DOHH2 (cell line): ENCODE measurements around the gene THEM4.
A peak's percentile ranks its signal among the peaks of the same experiment; 100 is the strongest.
"Not testable (repeated sequence)": the region's sequence is repeated elsewhere in the genome, so short reads cannot be mapped to it uniquely, and the experiment has no call there.

ENCODE experiments used
- H3F3A ChIP-seq: fragments of 200-600 bp; sonication (generic), shearing (Covaris generic); 2 replicates; pipeline ENCODE4 v1.6.0; 2016; ENCODE audit warnings: antibody characterized with exemption, mild to moderate bottlenecking; ENCODE audit not compliant: control insufficient read depth, insufficient read depth
- H3K27ac ChIP-seq: fragments of 200-600 bp; sonication (generic); 2 replicates; pipeline ENCODE4 v1.5.1; 2014; ENCODE audit warnings: low read depth, mild to moderate bottlenecking, low read length, moderate library complexity
- H3K27me3 ChIP-seq: fragments of 200-600 bp; sonication (generic); 2 replicates; pipeline ENCODE4 v1.6.1; 2014; ENCODE audit warnings: mild to moderate bottlenecking, low read length, mixed read lengths; ENCODE audit not compliant: control insufficient read depth
- H3K36me3 ChIP-seq: fragments of 200-600 bp; sonication (generic); 2 replicates; pipeline ENCODE4 v1.6.1; 2014; ENCODE audit warnings: mild to moderate bottlenecking, low read length, moderate library complexity, mixed read lengths; ENCODE audit not compliant: control insufficient read depth
- H3K4me1 ChIP-seq: fragments of 200-600 bp; sonication (generic); 2 replicates; pipeline ENCODE4 v1.6.1; 2014; ENCODE audit warnings: mild to moderate bottlenecking, low read length, mixed read lengths; ENCODE audit not compliant: control insufficient read depth
- H3K4me2 ChIP-seq: fragments of 200-600 bp; sonication (generic); 2 replicates; pipeline ENCODE4 v1.6.0; 2014; ENCODE audit warnings: mild to moderate bottlenecking, low read length, moderate library complexity
- H3K4me3 ChIP-seq: fragments of 200-600 bp; sonication (generic); 2 replicates; pipeline ENCODE4 v1.5.1; 2014; ENCODE audit warnings: mild to moderate bottlenecking, low read length, mixed read lengths
- H3K79me2 ChIP-seq: fragments of 200-600 bp; sonication (generic); 2 replicates; pipeline ENCODE4 v1.6.1; 2014; ENCODE audit warnings: mild to moderate bottlenecking, low read length, mixed read lengths; ENCODE audit not compliant: control insufficient read depth
- H3K9me2 ChIP-seq: fragments of 200-600 bp; sonication (generic); replicated peaks from 2 replicates; pipeline ENCODE4 v1.6.1; 2014; ENCODE audit warnings: mild to moderate bottlenecking, low read length, mixed read lengths; ENCODE audit not compliant: control insufficient read depth
- H3K9me3 ChIP-seq: fragments of 200-600 bp; sonication (generic); 2 replicates; pipeline ENCODE4 v1.6.1; 2014; ENCODE audit warnings: antibody characterized with exemption, low read length, mixed read lengths; ENCODE audit not compliant: control insufficient read depth, insufficient read depth
- H4K20me1 ChIP-seq: fragments of 200-600 bp; sonication (generic); 2 replicates; pipeline ENCODE4 v1.6.0; 2014; ENCODE audit warnings: low read depth, mild to moderate bottlenecking, antibody characterized with exemption, low read length, moderate library complexity; ENCODE audit not compliant: control insufficient read depth, insufficient read depth
- EZH2phosphoT487 ChIP-seq: fragments of 200-600 bp; sonication (generic); IDR thresholded peaks from 2 replicates; pipeline ENCODE4 v1.6.1; 2017; ENCODE audit warnings: borderline replicate concordance, mild to moderate bottlenecking, antibody characterized with exemption, low read length, moderate library complexity, mixed read lengths
- TF ChIP-seq, protein P1 (sequence below): fragments of 200-600 bp; sonication (generic); IDR thresholded peaks from one replicate; pipeline ENCODE4 v1.5.1; 2014; ENCODE audit warnings: antibody characterized with exemption, mild to moderate bottlenecking, low read depth, low read length; ENCODE audit not compliant: poor library complexity, severe bottlenecking

THEM4 gene

DNA sequence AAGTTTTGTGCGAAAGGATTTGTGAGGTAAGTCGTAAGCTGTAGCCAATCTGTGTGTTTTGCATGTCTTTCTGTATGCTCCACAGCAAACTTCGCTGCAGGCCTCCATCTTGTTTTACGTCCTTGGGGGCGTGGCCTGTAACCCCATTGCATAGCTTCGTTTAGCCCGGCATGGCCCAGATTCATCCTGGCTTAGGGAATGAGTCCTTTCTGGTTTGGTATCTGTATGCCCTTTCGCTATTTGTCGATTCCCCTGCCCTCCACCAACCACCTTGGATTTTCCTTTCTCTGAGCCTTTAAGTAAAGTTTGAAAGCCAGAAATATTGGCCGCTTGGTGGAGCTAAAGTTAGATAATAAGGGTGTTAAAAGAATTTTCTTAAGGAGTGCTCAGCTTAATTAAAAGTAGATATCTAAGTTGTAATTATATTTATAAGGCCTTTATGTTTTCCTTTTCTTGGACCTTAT is 1.1 kb downstream of the THEM4 start:
- no peaks in the 10 kb centered on the region for H3K27me3 ChIP-seq
- peaks cover 10% of the 10 kb centered on the region; the same call in 1 of the 2 replicates for H3F3A ChIP-seq
- no peaks in the 10 kb centered on the region for H3K9me2 ChIP-seq
- peaks cover 29% of the 10 kb centered on the region for H3K4me1 ChIP-seq
- H3K79me2 ChIP-seq = peaks cover 57% of the 10 kb centered on the region
- peak overlapping the region; percentile 51 for H3K27ac ChIP-seq
- H3K9me3 ChIP-seq = peaks cover 13% of the 10 kb centered on the region
- peaks cover 47% of the 10 kb centered on the region for H3K36me3 ChIP-seq
- peak overlapping the region; percentile 73 for H3K4me2 ChIP-seq
- no peaks in the 10 kb centered on the region for H4K20me1 ChIP-seq
- peak overlapping the region; percentile 77 for H3K4me3 ChIP-seq
- TF ChIP-seq, protein P1, sequence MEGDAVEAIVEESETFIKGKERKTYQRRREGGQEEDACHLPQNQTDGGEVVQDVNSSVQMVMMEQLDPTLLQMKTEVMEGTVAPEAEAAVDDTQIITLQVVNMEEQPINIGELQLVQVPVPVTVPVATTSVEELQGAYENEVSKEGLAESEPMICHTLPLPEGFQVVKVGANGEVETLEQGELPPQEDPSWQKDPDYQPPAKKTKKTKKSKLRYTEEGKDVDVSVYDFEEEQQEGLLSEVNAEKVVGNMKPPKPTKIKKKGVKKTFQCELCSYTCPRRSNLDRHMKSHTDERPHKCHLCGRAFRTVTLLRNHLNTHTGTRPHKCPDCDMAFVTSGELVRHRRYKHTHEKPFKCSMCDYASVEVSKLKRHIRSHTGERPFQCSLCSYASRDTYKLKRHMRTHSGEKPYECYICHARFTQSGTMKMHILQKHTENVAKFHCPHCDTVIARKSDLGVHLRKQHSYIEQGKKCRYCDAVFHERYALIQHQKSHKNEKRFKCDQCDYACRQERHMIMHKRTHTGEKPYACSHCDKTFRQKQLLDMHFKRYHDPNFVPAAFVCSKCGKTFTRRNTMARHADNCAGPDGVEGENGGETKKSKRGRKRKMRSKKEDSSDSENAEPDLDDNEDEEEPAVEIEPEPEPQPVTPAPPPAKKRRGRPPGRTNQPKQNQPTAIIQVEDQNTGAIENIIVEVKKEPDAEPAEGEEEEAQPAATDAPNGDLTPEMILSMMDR = peak; percentile 37
- TF ChIP-seq EZH2phosphoT487 = no peak

DNA sequence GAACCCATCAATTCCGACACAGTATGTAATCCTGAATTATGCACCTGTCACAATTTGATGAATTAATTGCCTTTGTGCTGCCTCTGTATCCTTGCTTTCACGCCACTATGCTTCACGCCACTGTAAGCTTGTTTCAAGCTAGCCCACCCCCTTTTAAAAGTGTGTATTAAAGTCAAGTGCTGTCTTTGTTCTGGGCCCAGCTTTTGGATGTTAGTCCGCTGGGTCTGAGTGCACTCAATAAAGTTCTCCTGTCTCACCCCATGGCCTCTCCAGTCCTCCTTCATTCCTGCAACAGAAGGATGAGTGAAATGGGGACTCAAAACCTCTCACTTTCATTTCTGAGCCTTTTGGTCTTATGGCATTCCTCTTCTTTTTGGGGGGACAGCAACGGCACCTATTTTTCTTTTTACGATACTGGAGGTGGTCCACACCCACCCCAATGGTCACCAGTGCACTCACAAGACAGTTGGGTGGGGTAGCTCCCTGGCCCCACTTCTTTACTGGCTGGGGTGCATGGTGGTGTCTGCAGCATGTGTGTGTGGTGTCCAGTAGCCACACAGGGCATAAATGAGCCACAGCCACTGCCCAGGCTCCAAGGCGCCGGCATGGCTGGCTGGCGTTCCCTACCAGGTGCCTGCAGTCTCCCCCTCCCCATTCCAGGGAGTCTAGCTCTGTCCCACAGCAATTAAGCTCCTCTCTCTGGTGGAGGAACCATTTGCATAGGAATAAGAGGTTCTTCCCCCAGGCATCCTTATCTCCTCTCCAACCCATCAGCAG is 1.8 kb downstream of the THEM4 start:
- peaks cover 16% of the 10 kb centered on the region for H3K9me3 ChIP-seq
- H4K20me1 ChIP-seq = no peaks in the 10 kb centered on the region
- H3K36me3 ChIP-seq = peaks cover 51% of the 10 kb centered on the region
- no peaks in the 10 kb centered on the region for H3K27me3 ChIP-seq
- H3K79me2 ChIP-seq = peaks cover 64% of the 10 kb centered on the region
- TF ChIP-seq, protein P1 = no peak
- TF ChIP-seq EZH2phosphoT487 = no peak
- no peak overlapping the region for H3K27ac ChIP-seq
- H3K9me2 ChIP-seq = no peaks in the 10 kb centered on the region
- H3K4me2 ChIP-seq = peak overlapping the region; percentile 73
- H3F3A ChIP-seq = peaks cover 9% of the 10 kb centered on the region; the same call in 1 of the 2 replicates
- H3K4me1 ChIP-seq = peaks cover 29% of the 10 kb centered on the region
- peak overlapping the region; percentile 77 for H3K4me3 ChIP-seq

DNA sequence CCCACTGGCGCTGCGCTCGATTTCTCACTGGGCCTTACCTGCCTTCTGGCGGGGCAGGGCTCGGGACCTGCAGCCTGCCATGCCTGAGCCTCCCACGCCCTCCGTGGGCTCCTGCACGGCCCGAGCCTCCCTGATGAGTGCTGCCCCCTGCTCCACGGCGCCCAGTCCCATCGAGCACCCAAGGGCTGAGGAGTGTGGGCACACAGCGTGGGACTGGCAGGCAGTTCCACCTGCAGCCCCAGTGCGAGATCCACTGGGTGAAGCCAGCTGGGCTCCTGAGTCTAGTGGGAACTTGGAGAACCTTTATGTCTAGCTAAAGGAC is 3.0 kb downstream of the THEM4 start:
- H3K4me3 ChIP-seq, H3K27ac ChIP-seq, H3K27me3 ChIP-seq, H3K9me2 ChIP-seq, H4K20me1 ChIP-seq, H3F3A ChIP-seq, H3K4me2 ChIP-seq: not testable (repeated sequence)
- Histone ChIP-seq H3K79me2 (peaks cover 76% of the 10 kb centered on the region), H3K4me1 (peaks cover 29% of the 10 kb centered on the region), H3K36me3 (peaks cover 60% of the 10 kb centered on the region), H3K9me3 (peaks cover 21% of the 10 kb centered on the region)

DNA sequence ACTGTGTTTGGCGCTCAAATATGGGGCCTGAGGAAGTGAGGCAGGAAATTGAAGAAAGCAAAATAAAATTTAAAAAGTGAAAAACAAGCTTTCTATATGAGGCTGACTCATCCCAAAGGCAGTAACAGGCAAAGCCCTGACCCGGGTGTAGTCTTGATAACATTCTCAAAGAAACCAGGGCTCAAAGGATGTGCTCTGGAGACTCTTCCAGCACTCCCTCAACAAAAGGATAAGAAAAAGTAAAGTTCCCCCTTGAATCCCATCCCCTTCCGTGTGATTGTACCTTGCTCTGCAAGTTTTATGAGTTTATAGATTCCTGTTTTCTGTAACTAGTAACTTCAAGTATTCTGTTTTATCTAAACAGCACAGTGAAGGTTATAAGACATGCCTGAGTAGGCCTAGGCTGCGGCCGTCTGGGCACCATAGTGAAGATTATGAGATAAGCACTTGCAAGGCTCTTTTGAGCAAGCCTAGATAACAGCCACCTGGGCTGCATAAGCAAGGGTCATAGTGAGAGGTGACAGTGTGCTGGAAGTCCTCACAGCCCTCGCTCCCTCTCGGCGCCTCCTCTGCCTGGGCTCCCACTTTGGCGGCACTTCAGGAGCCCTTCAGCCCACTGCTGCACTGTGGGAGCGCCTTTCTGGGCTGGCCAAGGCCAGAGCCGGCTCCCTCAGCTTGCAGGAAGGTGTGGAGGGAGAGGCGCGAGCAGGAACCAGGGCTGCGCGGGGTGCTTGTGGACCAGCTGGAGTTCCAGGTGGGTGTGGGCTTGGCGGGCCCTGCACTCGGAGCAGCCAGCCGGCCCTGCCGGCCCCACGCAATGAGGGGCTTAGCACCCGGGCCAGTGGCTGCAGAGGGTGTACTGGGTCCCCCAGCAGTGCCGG is 3.6 kb downstream of the THEM4 start:
- not testable (repeated sequence) for H3K27ac ChIP-seq, H3K27me3 ChIP-seq, H3F3A ChIP-seq, H3K9me2 ChIP-seq, H3K4me3 ChIP-seq, H4K20me1 ChIP-seq
- peaks cover 29% of the 10 kb centered on the region for H3K4me1 ChIP-seq
- H3K36me3 ChIP-seq = peaks cover 62% of the 10 kb centered on the region
- H3K9me3 ChIP-seq = peaks cover 23% of the 10 kb centered on the region
- peak overlapping the region; percentile 6; the same call in 1 of the 2 replicates for H3K4me2 ChIP-seq
- peaks cover 82% of the 10 kb centered on the region for H3K79me2 ChIP-seq
